Measurements from ENCODE around the gene AZU1. TPM values are rescaled to one million over a fixed set of nuclear protein-coding genes. Genes with fewer than 3 reads are reported as not detected.

Gene AZU1
- total RNA-seq, 1 donor from 2014 or later, result 0.30 TPM

GRCh38 chr19:788983-789700 lies 38.5 kb upstream of the AZU1 start:
- Mint-ChIP-seq H3K27me3 (ENCODE audit: low read depth) (no peaks in the 10 kb centered on the region), H3K36me3 (ENCODE audit: low read depth) (no peaks in the 10 kb centered on the region), H3K27ac (ENCODE audit: unreplicated experiment) (peak overlapping the region; percentile 82), H3K4me1 (peaks cover 13% of the 10 kb centered on the region), H3K9me3 (no peaks in the 10 kb centered on the region), H3K4me3 (peak overlapping the region; percentile 18)
- no peak for TF ChIP-seq CTCF (conservative IDR thresholded peaks at IDR 0.05)
- DNase-seq (ENCODE audit: low read depth, low spot score), result no peak

- Mint-ChIP-seq H3K36me3 (ENCODE audit: low read depth) (no peaks in the 10 kb centered on the region), H3K4me1 (peaks cover 13% of the 10 kb centered on the region), H3K27ac (ENCODE audit: unreplicated experiment) (peak overlapping the region; percentile 82), H3K27me3 (ENCODE audit: low read depth) (no peaks in the 10 kb centered on the region), H3K4me3 (no peak overlapping the region), H3K9me3 (no peaks in the 10 kb centered on the region)
- no peak for TF ChIP-seq CTCF (conservative IDR thresholded peaks at IDR 0.05)
- no peak for DNase-seq (ENCODE audit: low read depth, low spot score)
Observed at GRCh38 chr19:789701-790060, 38.0 kb upstream of the AZU1 start.

GRCh38 chr19:791007-791566 lies 36.5 kb upstream of the AZU1 start:
- Mint-ChIP-seq H3K27ac (ENCODE audit: unreplicated experiment) (peak overlapping the region; percentile 57), H3K36me3 (ENCODE audit: low read depth) (no peaks in the 10 kb centered on the region), H3K9me3 (no peaks in the 10 kb centered on the region), H3K27me3 (ENCODE audit: low read depth) (no peaks in the 10 kb centered on the region), H3K4me1 (peaks cover 13% of the 10 kb centered on the region), H3K4me3 (no peak overlapping the region)
- no peak for TF ChIP-seq CTCF (conservative IDR thresholded peaks at IDR 0.05)
- no peak for DNase-seq (ENCODE audit: low read depth, low spot score)

- Mint-ChIP-seq H3K27ac (ENCODE audit: unreplicated experiment) (no peak overlapping the region), H3K9me3 (no peaks in the 10 kb centered on the region)
- DNase-seq (ENCODE audit: low read depth, low spot score), result no peak
Observed at GRCh38 chr19:791567-792305, 35.9 kb upstream of the AZU1 start.

More at GRCh38 chr19:791567-792305, 35.9 kb upstream of the AZU1 start:
- Mint-ChIP-seq H3K4me1 (peaks cover 15% of the 10 kb centered on the region), H3K36me3 (ENCODE audit: low read depth) (no peaks in the 10 kb centered on the region), H3K4me3 (no peak overlapping the region), H3K27me3 (ENCODE audit: low read depth) (no peaks in the 10 kb centered on the region)
- TF ChIP-seq CTCF (conservative IDR thresholded peaks at IDR 0.05), result no peak

Measured in neural crest cell (in vitro differentiated cells).